Measurements from ENCODE around the gene CXorf65.

The CXorf65 gene

DNA sequence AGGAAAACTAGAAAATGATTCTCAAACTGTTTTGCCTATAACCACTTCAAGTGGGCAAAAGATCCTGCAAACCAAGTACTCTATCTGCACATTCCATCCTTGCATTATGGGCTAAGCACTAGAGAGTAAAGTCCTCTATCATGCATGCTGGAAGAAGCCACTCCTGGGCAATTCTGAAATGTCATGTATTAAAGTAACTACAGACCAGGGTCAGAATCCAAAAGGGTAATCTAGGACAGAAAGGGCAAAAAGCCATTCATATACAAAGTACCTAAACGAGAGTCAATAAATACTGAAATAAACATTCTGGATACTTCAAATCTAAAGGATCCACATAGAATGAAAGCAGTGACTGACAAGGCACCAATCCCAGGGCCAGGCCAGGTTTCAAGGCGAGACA lies 39.5 kb downstream of the CXorf65 start:
- no peak for DNase-seq
- no peak for ATAC-seq

DNA sequence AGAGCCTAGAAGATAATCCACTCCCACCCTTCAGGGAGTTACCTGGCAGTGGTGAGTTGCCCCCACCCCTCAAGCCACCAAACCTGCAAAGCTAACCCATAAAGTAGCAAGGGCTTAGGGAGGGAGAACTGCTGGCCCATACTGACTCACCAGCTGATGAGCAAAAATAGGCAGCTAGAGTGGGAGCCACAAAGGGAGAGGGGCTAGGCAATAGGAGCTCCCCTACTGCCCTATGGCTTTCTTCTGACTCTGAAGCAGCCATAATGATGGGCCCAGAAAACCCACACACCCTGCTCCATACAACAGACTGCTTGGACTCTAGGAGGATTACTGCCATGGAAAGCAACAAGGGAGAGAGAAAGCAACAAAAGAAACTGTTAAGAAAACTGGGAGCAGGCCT lies 46.4 kb downstream of the CXorf65 start:
- ATAC-seq (no peak), DNase-seq (no peak)

DNA sequence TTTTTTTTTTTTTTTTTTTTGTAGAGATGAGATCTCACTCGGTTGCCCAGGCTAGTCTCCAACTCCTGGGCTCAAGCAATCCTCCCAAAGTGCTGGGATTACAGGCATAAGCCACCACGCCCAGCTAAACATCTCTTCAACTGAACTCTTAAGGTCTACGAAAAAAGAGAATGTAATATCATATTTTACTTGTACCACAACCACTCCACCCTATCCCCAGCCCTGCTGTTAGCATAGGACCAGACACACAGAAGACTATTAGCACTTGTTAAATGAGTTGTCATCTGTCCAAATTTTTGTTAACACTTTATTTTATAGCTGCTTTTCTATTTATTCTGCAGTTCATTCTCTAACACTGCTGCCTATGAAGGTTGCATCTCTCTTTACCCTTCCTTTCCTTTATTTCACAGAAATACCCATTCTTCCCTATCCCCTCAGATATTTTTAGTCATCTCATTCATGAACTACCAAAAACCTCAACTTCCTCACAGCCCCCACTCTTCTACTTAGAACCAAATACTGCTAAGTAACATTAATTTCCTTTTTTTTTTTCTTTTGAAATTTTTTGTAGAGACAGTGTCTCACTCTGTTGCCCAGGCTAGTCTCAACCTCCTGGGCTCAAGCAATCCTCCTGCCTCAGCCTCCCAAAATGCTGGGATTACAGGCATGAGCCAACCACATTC lies 48.6 kb downstream of the CXorf65 start:
- ATAC-seq (no peak), DNase-seq (no peak)

DNA sequence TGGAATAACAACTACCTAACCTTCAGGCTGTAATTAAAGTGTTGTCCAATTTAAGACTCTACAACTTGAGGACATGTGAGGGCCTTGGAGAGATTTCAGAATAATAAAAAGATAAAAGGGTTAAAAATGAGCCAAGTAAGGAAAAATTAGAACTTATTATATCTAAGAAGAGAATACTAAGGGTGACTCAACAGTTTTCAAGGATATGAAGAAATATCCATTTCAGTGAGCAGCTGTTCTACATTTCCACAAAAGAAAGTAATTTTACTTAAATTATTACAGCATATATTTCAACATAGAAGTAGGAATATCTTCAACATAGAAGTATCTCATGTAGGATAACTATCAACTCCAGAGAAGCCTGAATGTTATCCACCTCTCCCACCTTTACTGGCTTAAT lies 49.7 kb downstream of the CXorf65 start:
- no peak for DNase-seq
- ATAC-seq: no peak

Data from stimulated activated naive CD8-positive, alpha-beta T cell treated with anti-CD3 and anti-CD28 coated beads, Interleukin-15, Interleukin-2, amounts not matched to agents 100 U/mL and 50 U/mL, for 24 hours (primary cell).